HG03558 (cell line): ENCODE data around the gene PDE6C.

Experiments used
- ATAC-seq: cut with Tn5 transposase; IDR thresholded peaks from one replicate; pipeline ENCODE4 v1.9.1; 2021; ENCODE audit warnings: moderate number of reproducible peaks; ENCODE audit not compliant: unreplicated experiment; ENCODE audit errors: extremely low read depth

The PDE6C gene

GRCh38 chr10:93593254-93593653 is 19.1 kb upstream of the PDE6C start:
- no peak for ATAC-seq

GRCh38 chr10:93593749-93594148 is 18.6 kb upstream of the PDE6C start:
- no peak for ATAC-seq

DNA sequence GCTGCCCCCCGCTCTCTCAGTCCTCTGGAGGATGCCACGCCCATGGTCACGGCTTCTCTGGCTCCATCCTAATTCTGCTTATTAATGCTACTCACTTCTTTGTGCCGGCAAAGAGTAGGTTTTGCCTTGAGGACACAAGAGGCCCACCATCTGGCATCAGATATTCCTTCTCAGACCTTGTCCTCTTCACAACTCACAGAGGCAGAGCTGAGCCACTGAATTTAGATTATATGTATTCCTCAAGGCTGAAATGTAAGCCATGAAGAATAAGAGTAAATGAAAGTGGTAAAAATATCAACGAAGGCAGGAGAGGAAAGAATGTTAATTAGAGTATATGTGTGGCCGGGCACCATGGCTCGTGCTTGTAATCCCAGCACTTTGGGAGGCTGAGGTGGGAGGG is 17.8 kb upstream of the PDE6C start:
- ATAC-seq = no peak

DNA sequence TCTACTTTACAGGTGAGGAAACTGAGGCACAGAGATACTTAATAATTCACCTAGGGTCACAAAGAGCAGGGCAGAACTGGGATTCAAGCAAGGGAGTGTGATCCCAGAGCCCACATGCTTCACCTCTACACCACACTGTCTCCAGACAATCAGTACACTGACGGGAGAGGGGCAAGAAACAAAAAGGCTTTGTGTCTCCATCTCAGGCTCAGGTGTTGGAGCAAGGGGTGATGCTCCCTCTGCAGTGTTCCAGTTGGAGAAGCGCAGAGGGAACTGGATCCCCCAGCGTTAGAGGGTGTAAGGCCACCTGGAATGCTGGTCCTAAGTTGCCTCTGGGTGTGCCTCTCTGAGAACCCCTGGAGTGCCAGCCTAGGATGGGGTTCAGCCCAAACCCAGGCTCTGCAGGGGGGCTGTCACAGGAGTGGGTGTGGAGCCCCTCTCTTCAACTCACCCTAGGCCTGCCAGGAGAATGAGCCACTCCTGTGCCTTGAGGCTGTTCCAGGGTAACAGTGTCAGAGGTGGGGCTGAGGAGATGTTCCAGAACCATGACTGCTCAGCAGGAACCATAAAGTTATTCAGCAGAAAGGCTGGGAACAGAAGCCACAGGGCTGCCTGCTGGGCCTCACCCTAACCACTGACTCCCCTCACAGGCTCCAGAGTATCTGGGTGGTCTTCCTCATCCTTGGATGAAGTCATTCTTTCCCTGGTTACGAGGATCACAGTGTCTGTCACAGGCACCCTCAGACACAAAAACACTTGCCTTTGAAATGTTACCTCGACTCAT is 16.8 kb upstream of the PDE6C start:
- ATAC-seq = no peak

DNA sequence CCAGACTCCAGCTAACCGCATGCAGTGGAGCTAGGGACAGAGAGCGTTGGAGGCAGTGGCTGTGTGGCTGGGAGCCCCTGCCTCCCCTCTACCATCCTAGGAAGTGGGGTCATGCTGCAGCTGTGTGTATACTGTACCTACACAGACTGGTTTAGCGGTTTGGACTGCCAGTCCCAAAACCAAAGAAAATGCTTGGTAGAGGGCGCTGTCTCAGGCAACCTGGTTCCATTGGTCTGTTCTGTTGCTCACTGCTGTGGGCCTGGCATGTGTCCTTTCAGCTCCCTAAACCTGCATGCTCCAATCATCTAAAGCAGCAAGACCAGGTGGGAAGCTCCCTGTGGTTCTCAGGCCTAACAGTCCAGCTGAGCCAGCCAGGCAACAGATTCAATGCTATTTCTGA is 15.8 kb upstream of the PDE6C start:
- no peak for ATAC-seq

- no peak for ATAC-seq
These were observed 15.2 kb upstream of the PDE6C start for GRCh38 chr10:93597075-93597599.

GRCh38 chr10:93598157-93598556 is 14.2 kb upstream of the PDE6C start:
- ATAC-seq = no peak

DNA sequence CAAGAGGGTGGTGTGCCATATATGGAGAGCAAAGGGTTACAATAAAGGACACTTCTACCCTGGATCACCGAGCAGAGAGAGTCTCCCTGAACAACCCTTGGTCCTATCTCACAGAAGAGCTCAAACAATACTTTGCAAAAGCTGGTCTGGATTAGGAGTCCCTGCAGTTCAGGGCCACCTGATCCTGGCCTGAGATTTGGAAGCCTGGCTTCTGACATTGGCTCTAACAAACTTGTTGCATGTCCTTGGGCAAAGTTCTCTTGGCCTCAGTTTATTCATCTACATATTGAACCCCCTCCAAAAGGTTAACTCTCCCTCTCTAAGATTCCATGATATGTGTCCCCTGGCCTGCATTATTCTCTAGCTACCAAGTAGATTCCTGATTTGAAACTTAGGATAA is 13.0 kb upstream of the PDE6C start:
- ATAC-seq = no peak

- no peak for ATAC-seq
These were observed 12.6 kb upstream of the PDE6C start for GRCh38 chr10:93599778-93600177.

GRCh38 chr10:93600446-93601145 is 11.7 kb upstream of the PDE6C start:
- no peak for ATAC-seq

GRCh38 chr10:93601146-93601773 is 11.1 kb upstream of the PDE6C start, which contains the start of gene RBP4:
RBP4 (minus strand) TSS chr10:93601235; CDS start chr10:93601028, 207 bp downstream.
- ATAC-seq = no peak

DNA sequence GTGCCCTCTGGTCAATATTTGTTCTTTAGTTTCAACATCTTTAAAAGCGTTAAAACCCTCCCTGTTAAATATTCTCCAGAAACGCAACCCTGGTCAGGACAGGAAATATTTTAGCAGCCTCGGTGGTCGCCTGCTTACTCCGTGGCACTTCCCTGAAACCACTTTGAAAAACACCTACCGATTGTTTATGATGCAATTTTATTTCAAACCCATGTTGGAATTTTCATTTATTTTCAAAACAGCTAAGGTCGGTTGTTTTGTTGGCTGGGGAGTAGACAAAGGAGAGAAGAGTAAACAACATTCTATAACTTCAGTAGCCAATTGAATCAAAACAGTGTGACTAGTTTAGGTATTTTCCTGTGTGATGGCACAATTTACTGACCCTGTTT is 10.6 kb upstream of the PDE6C start:
- no peak for ATAC-seq

- no peak for ATAC-seq
These were observed 9.3 kb upstream of the PDE6C start for GRCh38 chr10:93603023-93603422.

- ATAC-seq = no peak
These were observed 8.2 kb upstream of the PDE6C start for GRCh38 chr10:93604146-93604545.

- ATAC-seq = no peak
These were observed 3.9 kb upstream of the PDE6C start for GRCh38 chr10:93608421-93608820.

DNA sequence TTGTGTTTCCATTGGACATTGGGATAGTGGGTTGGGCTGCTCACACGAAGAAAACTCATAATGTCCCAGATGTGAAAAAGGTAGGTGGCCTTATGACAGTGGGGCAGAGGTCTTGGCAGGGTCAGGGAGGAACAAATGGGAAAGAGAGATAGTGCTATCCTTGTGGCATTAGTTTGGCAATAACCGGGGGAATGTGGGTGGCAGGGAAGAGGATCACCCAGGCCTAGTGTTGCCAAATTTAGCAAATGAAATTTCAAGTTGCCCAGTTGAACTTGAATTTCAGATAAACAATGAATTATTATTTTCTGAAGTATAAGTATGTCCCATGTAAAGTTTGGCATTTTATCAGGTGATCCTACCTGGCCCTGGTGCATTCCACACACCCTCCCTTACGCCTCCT is 789 bp downstream of the PDE6C start:
- no peak for ATAC-seq

- no peak for ATAC-seq
These were observed 1.9 kb downstream of the PDE6C start for GRCh38 chr10:93614101-93614825.

GRCh38 chr10:93615576-93616235 is 3.4 kb downstream of the PDE6C start:
- ATAC-seq = no peak

DNA sequence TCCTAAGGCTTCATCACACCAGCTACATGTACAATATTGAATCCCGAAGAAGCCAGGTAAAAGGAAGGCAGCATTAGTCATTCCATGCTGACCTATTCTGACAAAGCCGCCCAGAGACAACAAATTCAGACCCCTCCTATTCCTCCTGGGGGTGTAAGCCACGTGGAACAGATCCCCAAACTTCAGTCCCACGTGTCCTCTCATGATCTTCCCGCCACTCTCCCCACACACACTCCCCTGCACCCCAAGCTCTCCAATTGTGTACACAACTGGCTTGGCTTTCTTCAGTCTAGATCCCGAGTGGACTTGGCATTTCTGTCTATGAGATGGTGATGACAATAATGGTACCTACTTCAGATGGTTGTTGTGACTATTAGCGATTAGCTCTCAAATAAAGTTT is 8.6 kb downstream of the PDE6C start:
- no peak for ATAC-seq

DNA sequence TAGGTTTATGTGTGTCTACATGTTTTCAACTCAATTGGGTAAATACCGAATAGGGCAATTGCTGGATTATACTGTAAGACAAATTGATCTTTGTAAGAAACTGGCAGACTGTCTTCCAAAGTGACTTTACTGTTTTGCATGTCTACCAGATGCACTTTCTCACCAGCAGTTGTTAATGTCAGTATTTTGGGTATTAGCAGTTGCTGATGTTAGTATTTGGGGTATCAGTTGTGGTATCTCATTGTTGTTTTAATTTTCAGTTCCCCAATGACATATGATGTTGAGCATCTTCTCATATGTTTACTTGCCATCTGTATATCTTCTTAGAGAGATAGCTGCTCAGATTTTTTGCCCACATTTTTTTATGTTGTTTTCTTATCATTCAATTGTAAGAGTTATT is 10.6 kb downstream of the PDE6C start:
- ATAC-seq = no peak
